Dedifferentiated amniotic fluid mesenchymal stem cell (primary cell): ENCODE results near the gene RAX2.

ENCODE experiments used
- DNase-seq: peaks from one replicate; pipeline ENCODE4 v3.0.0-alpha.2; 2016; ENCODE audit errors: extremely low spot score

The RAX2 gene

GRCh38 chr19:3730457-3730958 lies 41.5 kb downstream of the RAX2 start:
- no peak for DNase-seq

- no peak for DNase-seq
These were observed 46.3 kb downstream of the RAX2 start for GRCh38 chr19:3725640-3726310.

GRCh38 chr19:3725121-3725520 lies 46.9 kb downstream of the RAX2 start:
- DNase-seq, result no peak

- DNase-seq, result no peak
These were observed 48.1 kb downstream of the RAX2 start for GRCh38 chr19:3723883-3724282.

GRCh38 chr19:3723110-3723488 lies 48.9 kb downstream of the RAX2 start:
- no peak for DNase-seq

- no peak for DNase-seq
These were observed 49.5 kb downstream of the RAX2 start for GRCh38 chr19:3722443-3723109.

GRCh38 chr19:3721887-3722442 lies 50.1 kb downstream of the RAX2 start:
- DNase-seq, result no peak

- DNase-seq, result peak; percentile 62
These were observed 50.7 kb downstream of the RAX2 start for GRCh38 chr19:3721131-3721886.

GRCh38 chr19:3720349-3720917 lies 51.6 kb downstream of the RAX2 start:
- no peak for DNase-seq

GRCh38 chr19:3719868-3720267 lies 52.2 kb downstream of the RAX2 start:
- no peak for DNase-seq
